ENCODE results near the gene SHMT2.

GRCh38 chr12:57278465-57279381 lies 49.2 kb downstream of the SHMT2 start:
- TF ChIP-seq EZH2 (IDR thresholded peaks at IDR 0.05): no peak
- TF ChIP-seq POLR2AphosphoS5 (IDR thresholded peaks at IDR 0.05; ENCODE audit: borderline replicate concordance, low read depth, low read length): no peak
- TF ChIP-seq FOXP2 (optimal IDR thresholded peaks at IDR 0.05; ENCODE audit: control extremely low read depth, extremely low read length, insufficient read depth): no peak

Data from SK-N-MC (cell line).